GM18867 (cell line): ENCODE measurements around the gene ROR1.

Experiments used
- ATAC-seq: cut with Tn5 transposase; IDR thresholded peaks from one replicate; pipeline ENCODE4 v1.9.1; 2021; ENCODE audit warnings: mild to moderate bottlenecking, moderate library complexity; ENCODE audit not compliant: unreplicated experiment

Gene ROR1

GRCh38 chr1:64122588-64122987 lies 348.8 kb downstream of the ROR1 start:
- ATAC-seq, result no peak

- ATAC-seq, result no peak
These were observed 351.1 kb downstream of the ROR1 start for GRCh38 chr1:64124704-64125440.

DNA sequence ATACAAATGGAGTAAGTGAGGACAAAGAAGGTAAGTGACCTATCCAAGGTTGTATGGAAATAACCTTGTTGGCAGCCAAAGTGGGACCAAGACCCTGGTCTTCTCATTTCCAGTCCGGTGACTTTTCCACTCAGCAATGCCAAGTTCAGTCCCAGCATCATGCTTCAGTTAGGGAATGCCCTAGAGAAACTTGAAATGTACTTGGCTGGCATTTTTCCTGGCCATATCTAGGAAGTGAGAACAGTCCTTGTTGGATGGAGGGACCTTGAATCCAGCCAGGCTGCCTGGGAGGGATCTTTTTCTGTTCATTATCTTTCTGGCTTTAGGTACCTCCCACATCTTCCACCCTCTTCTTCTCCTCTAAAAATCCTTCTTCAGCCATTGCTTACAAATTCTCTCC lies 352.8 kb downstream of the ROR1 start:
- ATAC-seq, result no peak

DNA sequence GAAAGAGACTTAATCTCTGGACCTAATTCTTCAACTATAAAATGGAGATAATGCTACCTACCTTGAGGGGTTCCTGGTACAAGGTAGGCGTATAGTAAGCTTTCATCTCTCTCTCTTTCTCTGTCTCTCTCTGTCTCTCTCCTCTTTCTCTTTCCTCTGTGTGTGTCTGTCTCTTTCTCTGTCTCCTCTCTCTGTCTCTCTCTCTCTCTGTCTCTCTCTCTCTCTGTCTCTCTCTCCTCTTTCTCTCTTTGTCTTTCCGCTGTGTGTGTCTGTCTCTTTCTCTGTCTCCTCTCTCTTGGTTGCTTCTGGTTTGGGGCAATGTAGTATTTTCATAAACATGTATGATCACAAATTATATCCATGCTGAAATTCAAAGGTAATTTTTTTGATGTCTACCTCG lies 353.5 kb downstream of the ROR1 start:
- no peak for ATAC-seq

DNA sequence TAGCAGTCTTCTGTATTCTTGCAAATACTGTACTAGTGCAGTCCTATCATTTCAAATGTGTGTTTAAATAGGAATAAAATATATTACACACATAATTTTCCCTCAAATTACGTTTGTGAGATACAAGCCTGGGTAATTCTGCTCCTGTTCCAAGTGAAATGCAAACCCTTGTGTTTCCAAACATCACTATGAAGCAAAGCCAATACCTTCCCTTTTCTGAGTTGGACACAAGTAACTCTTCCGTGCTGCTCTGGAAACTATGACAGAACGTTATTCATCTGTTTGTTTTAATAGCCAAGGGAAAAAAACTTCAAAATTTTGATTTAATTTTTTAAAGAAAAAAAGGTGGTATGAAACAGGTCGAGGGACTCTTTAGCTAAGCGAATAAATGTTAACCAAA lies 355.9 kb downstream of the ROR1 start:
- ATAC-seq, result no peak

DNA sequence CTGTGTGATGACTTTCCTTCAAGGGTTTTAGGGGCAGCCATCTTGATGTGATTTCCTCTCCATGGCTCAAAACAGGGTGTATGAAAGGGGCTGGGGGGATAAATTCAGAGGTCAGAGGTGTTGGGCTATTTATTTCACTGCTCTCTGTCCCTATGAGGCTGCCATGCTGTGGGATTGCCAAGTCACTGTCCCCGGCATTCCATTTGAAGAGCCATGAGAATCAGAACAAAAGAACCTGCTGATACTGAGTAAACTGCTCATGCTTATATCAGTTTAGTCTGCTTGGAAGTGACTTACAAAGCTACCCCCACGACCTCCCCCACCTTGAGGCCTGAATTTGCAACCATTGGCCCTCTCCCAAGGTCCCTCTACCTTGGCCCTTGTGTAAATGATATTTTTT lies 357.3 kb downstream of the ROR1 start:
- no peak for ATAC-seq

GRCh38 chr1:64133036-64133435 lies 359.2 kb downstream of the ROR1 start:
- ATAC-seq, result no peak

DNA sequence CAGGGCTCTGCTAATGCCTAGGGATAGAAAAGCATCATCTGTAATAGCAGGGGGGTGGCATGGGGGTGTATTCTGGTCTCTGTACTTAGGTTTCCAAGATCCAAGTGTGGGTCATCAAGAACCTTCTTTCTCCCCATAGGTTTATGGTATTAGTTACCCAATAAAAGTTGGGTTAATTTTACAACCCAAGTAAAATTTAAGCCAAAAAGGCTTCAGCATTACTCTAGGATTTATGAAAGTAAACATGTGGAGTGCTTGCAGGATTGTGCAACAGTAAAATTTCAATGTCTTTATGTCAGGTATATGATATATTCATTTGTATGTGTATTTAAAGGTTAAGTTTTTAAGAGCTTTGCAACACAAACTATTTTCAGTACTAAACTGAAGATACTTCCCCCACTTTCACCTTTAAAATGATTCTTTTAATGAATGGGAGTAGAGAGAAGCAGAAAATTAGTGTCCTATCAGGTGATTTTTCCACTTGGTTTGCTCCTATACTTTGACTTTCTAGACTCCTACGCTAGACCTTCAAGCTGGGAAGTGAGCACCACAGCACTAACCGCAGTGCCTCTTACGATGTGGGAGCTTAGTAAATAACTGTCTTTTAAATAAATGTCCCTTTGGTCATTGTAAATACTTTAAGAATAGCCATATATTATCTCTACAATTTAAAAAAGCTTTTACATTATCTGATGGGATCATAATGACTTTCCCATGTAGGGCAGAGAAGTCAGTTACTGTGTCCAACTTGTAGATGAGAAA lies 361.8 kb downstream of the ROR1 start:
- ATAC-seq, result no peak

DNA sequence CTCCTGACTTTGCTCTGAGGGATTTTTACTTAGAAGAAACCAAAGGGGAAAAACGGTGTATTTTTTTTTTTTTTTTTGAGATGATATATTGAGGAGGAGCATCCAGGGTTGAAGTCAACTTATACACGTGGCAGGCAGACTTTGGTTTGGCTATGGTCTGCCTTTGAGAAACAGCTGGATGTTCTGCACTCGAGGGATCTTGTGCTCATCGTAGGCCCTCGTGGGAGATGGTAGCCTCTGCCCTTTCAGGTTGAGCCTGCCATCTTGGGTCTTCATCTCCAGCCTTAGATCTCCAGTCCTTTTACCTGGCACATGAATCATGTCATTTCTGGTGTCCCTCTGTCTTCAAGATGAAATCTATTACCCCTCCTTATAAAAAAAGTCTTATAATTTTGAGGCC lies 362.5 kb downstream of the ROR1 start:
- ATAC-seq, result no peak

DNA sequence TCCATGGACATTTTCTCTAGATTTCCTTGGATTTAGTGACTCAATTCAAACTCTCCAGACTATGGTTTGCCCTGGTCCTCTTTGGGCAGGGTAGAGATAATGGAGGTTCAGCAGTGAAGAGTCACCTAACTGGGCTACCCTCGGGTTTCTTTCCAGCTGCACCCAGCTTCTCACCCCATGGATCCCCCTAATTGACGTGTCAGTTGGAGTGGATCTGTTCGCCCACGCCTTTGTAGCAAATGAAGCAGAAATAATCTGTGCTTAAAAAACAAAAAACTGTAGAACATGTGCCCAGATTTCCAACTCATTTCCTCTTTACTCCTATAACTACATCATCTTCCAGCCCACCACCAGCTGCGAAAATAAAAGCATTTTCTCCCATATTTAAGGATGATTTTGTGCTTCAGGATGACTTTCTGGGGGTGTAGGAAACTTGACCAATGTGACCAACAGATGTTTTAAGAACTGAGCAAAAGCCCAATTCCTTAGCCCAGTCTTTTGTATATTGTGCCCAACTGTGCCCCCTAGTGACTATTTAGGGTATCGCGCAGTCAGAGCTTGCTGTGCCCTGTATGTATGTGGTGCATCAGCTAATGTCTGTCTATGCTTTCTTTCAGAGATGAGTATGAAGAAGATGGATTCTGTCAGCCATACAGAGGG lies 363.1 kb downstream of the ROR1 start:
- ATAC-seq, result peak; percentile 64

DNA sequence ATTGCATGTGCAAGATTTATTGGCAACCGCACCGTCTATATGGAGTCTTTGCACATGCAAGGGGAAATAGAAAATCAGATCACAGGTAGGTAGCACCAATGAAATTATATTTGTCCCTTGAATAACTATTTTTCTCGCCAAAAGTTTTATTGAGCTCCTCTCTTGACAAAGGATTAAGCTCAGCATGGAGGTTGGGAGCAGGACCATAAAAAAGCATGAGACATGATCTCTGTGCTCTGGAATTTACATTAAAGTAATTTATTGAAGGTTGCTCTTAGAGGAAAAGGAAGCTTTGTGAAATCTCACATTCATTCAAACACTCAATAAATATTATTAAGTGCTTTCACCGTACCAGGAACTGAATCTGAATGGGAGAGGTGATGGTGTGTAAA lies 363.6 kb downstream of the ROR1 start:
- no peak for ATAC-seq

DNA sequence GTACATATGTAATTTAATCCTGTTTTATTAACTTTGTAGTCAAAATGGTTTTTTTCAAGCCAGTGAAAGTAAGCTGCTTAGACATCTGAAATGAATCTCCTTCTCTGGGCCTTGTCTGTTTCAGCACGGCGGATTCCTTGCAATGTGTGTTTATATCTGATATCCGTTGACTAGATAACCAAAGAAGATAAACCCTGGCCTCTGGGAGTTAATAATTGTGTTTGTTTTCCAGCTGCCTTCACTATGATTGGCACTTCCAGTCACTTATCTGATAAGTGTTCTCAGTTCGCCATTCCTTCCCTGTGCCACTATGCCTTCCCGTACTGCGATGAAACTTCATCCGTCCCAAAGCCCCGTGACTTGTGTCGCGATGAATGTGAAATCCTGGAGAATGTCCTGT lies 366.1 kb downstream of the ROR1 start:
- ATAC-seq, result no peak

- no peak for ATAC-seq
These were observed 366.8 kb downstream of the ROR1 start for GRCh38 chr1:64140596-64140995.

GRCh38 chr1:64147045-64147724 lies 373.4 kb downstream of the ROR1 start:
- no peak for ATAC-seq

DNA sequence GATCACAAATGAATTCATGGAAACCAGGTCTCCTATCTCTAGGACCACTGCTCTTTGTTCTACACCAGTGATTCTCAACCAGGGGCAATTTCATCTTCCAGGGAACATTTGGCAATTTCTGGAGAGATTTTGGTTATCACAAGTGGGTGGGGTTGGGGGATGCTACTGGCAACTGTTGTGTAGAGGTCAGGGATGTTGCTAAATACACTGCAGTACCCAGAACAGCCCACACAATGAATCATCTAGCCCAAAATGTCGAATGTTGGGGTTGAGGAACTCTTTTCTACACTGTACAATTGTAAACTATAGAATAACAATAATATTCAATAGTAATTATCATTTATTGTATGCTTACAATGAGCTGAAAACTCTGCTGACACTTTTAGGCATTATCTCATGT lies 373.9 kb downstream of the ROR1 start:
- no peak for ATAC-seq

- no peak for ATAC-seq
These were observed 376.4 kb downstream of the ROR1 start for GRCh38 chr1:64150266-64150665.

- no peak for ATAC-seq
These were observed 377.0 kb downstream of the ROR1 start for GRCh38 chr1:64150729-64151230.

GRCh38 chr1:64155278-64155677 lies 381.5 kb downstream of the ROR1 start:
- ATAC-seq, result no peak

GRCh38 chr1:64161357-64161941 lies 387.6 kb downstream of the ROR1 start:
- no peak for ATAC-seq

GRCh38 chr1:64162151-64162550 lies 388.3 kb downstream of the ROR1 start:
- no peak for ATAC-seq

GRCh38 chr1:64162804-64163203 lies 389.0 kb downstream of the ROR1 start:
- no peak for ATAC-seq
